ENCODE data around the gene RHBDD3.

RHBDD3 gene

GRCh38 chr22:29216873-29217666 lies 50.7 kb downstream of the RHBDD3 start:
- DNase-seq (ENCODE audit: low read depth), result no peak

- DNase-seq (ENCODE audit: low read depth), result no peak
Measured at GRCh38 chr22:29216011-29216872, 51.5 kb downstream of the RHBDD3 start.

DNA sequence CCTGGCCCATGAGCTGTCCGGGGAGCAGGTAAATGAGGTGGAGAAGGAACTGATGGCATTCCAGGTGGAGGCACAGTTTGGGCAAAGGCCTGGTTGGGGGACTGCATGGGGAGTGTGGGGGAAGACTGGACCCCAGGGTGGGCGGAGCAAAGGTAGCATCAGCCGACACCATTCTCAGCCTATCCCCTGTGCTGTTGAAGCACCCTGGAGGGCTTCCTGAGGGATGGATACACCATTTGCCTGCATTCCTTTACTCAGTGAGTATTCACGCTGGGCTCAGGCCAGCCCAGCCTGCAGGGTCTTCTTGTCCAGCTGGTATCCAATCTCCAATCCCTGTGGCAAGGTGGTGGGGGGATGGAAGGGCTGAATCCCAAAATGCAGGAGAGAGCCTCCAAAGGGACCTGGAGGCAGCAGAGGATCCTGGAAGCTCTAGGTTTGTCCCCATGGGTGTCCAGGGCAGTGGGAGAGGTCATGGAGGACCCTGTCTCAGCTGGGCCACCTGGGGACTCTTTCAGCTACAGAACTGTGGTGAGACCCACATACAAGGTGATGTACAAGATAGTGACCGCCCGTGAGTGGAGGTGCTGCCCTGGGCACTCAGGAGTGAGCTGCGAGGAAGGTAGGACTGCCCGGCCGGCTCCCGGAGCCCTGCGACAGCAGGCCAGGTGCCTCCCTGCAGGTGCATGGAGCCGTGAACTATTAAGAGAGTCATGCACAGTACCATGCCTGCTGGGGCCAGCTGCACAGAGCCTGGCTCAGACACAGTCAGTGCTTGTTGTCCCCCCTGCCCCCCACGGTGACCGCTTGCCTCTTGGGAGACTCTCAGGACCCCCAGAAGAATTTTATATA lies 52.5 kb downstream of the RHBDD3 start:
- no peak for DNase-seq (ENCODE audit: low read depth)

GRCh38 chr22:29214232-29214631 lies 53.5 kb downstream of the RHBDD3 start:
- DNase-seq (ENCODE audit: low read depth), result no peak

GRCh38 chr22:29213493-29213892 lies 54.3 kb downstream of the RHBDD3 start:
- DNase-seq (ENCODE audit: low read depth), result no peak

GRCh38 chr22:29212743-29213142 lies 55.0 kb downstream of the RHBDD3 start:
- DNase-seq (ENCODE audit: low read depth), result no peak

DNA sequence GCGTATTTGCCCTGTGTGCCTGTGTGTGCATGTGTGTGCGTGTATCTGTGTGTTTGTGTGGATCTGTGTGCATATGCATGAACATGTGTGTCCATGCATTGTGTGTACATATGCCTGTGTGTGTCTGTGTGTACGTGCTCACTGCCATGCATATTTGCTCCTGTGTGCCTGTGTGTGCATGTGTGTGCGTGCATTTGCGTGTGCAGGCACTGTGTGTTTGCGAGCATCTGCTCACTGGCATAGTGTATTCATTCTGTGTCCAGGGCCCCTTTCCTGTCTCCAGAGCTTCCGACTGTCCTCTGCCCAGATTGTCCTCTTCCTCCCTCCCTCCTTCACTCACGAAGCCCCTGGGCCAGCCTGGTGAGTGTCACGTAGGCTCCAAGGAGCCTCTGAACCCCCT lies 56.3 kb downstream of the RHBDD3 start:
- DNase-seq (ENCODE audit: low read depth), result no peak

DNA sequence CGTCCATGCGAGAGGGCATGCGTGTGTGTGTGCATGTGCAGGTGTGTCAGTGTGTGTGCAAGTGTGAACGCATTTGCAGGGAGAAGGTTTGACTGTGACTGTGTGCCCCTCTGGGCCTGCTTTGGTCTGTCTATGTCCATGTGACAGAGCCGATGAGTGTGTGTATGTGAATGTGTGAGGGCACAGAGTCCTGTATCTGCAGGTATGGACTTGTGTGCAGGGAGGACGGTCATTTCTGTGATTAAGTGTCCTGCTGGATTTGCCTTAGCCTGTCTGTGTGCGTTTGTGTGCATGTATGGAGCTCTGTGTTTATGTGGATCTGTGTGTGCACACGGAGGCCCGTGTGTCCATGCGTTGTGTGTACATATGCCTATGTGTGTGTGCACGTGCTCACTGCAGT lies 56.7 kb downstream of the RHBDD3 start:
- no peak for DNase-seq (ENCODE audit: low read depth)

All from GM04503 (cell line).